Neural progenitor cell (in vitro differentiated cells): Measurements from ENCODE around the gene NUDT7. TPM values are rescaled to one million over a fixed set of nuclear protein-coding genes. Genes with fewer than 3 reads are reported as not detected.

Experiments
- DNase-seq: peaks from one replicate; pipeline ENCODE4 v3.0.0-alpha.2; 2016; ENCODE audit warnings: low spot score
- H2AFZ ChIP-seq: fragments of 200-600 bp; sonication (generic); replicated peaks from 2 replicates; pipeline ENCODE4 v1.6.1; 2016; ENCODE audit warnings: antibody characterized with exemption
- H3F3A ChIP-seq: fragments of 200-600 bp; sonication (generic); 2 replicates; pipeline ENCODE4 v1.6.1; 2016; ENCODE audit warnings: antibody characterized with exemption, low read depth
- H3K27ac ChIP-seq: fragments of 200-600 bp; sonication (generic); 2 replicates; pipeline ENCODE4 v1.5.1; 2016; ENCODE audit warnings: mild to moderate bottlenecking
- H3K27me3 ChIP-seq: fragments of 200-600 bp; sonication (generic); 2 replicates; pipeline ENCODE4 v1.6.1; 2016; ENCODE audit warnings: mild to moderate bottlenecking, moderate library complexity
- H3K36me3 ChIP-seq: fragments of 200-600 bp; sonication (generic); 2 replicates; pipeline ENCODE4 v1.5.1; 2016
- H3K4me1 ChIP-seq: fragments of 200-600 bp; sonication (generic); 2 replicates; pipeline ENCODE4 v1.6.1; 2016; ENCODE audit warnings: mixed run types
- H3K4me2 ChIP-seq: fragments of 200-600 bp; sonication (generic); 2 replicates; pipeline ENCODE4 v1.6.1; 2016
- H3K4me3 ChIP-seq: fragments of 200-600 bp; sonication (generic); 2 replicates; pipeline ENCODE4 v1.5.1; 2016
- H3K79me2 ChIP-seq: fragments of 200-600 bp; sonication (generic); 2 replicates; pipeline ENCODE4 v1.6.1; 2016; ENCODE audit warnings: low read depth
- H3K9ac ChIP-seq: fragments of 200-600 bp; sonication (generic); 2 replicates; pipeline ENCODE4 v1.6.1; 2016
- H3K9me3 ChIP-seq: fragments of 200-600 bp; sonication (generic); 2 replicates; pipeline ENCODE4 v1.5.1; 2016; ENCODE audit warnings: low read depth
- H4K20me1 ChIP-seq: fragments of 200-600 bp; sonication (generic); 2 replicates; pipeline ENCODE4 v1.6.1; 2016; ENCODE audit warnings: low read depth
- H3K27ac Mint-ChIP-seq: 3 replicates; pipeline ENCODE4 v1.8.0; 2021; ENCODE audit warnings: mixed read lengths
- H3K27me3 Mint-ChIP-seq: 2 replicates; pipeline ENCODE4 v1.8.0; 2022; ENCODE audit warnings: low read depth, mild to moderate bottlenecking, inconsistent platforms, moderate library complexity, mixed read lengths; ENCODE audit not compliant: insufficient read depth
- H3K36me3 Mint-ChIP-seq: 3 replicates; pipeline ENCODE4 v1.8.0; 2021; ENCODE audit warnings: mixed read lengths
- H3K4me1 Mint-ChIP-seq: 3 replicates; pipeline ENCODE4 v1.8.0; 2021; ENCODE audit warnings: mixed read lengths
- H3K4me3 Mint-ChIP-seq: 3 replicates; pipeline ENCODE4 v1.8.0; 2021; ENCODE audit warnings: mild to moderate bottlenecking, moderate library complexity, mixed read lengths
- H3K9me3 Mint-ChIP-seq: 3 replicates; pipeline ENCODE4 v1.8.0; 2020; ENCODE audit warnings: mixed read lengths
- EZH2 ChIP-seq: fragments of 200-600 bp; sonication (generic); IDR thresholded peaks from 2 replicates; pipeline ENCODE4 v1.6.1; 2017; ENCODE audit warnings: antibody characterized with exemption, mild to moderate bottlenecking, moderate library complexity
- EZH2phosphoT487 ChIP-seq: fragments of 200-600 bp; sonication (generic); IDR thresholded peaks from 2 replicates; pipeline ENCODE4 v1.6.1; 2017; ENCODE audit warnings: antibody characterized with exemption
- total RNA-seq: library from RNA; depleted of rRNA; stranded (reverse); fragments of >200 nt; gene quantifications from 2 replicates; pipeline ENCODE4 v1.2.3, GENCODE V29; 2015; ENCODE audit warnings: low replicate concordance
- TF ChIP-seq, protein P1 (sequence below): fragments of 200-600 bp; sonication (generic); IDR thresholded peaks from 2 replicates; pipeline ENCODE4 v1.5.1; 2017; ENCODE audit warnings: antibody characterized with exemption, mild to moderate bottlenecking

The NUDT7 gene
- total RNA-seq, 1 donor from 2014 or later = 10.8 TPM

DNA sequence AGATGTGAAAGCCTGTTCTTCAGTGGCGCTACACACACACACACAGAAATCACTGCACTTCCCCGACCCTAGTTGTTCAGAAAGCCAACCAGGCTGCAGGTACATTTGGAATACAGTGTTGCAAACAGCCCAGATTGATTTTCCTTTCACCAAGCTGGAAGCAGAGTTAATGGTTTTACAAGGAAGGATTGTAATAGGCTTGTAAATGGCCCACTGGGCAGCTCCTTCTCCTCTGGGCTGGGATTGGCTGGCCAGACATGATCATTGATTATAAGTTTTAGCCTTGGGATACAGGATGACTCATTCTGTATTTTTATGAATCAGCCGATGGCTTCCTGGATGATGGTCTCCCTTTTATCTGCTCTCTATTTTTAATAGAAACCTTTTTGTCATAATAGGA, 68.6 kb downstream of the NUDT7 start:
- Mint-ChIP-seq H3K4me1 (peaks cover 36% of the 10 kb centered on the region), H3K27me3 (peaks cover 7% of the 10 kb centered on the region), H3K4me3 (peak overlapping the region; percentile 98), H3K36me3 (peaks cover 20% of the 10 kb centered on the region), H3K9me3 (no peaks in the 10 kb centered on the region), H3K27ac (no peak overlapping the region)
- Histone ChIP-seq H2AFZ (no peak overlapping the region), H3F3A (peaks cover 6% of the 10 kb centered on the region), H3K79me2 (peaks cover 71% of the 10 kb centered on the region), H3K4me2 (peak overlapping the region; percentile 85), H3K4me3 (peak overlapping the region; percentile 90), H3K9me3 (no peaks in the 10 kb centered on the region), H3K27me3 (peaks cover 32% of the 10 kb centered on the region), H3K27ac (no peak overlapping the region), H3K9ac (no peak overlapping the region), H3K4me1 (peaks cover 15% of the 10 kb centered on the region), H3K36me3 (no peaks in the 10 kb centered on the region), H4K20me1 (peaks cover 31% of the 10 kb centered on the region)
- no peak for TF ChIP-seq EZH2phosphoT487
- no peak for TF ChIP-seq EZH2
- TF ChIP-seq, protein P1, sequence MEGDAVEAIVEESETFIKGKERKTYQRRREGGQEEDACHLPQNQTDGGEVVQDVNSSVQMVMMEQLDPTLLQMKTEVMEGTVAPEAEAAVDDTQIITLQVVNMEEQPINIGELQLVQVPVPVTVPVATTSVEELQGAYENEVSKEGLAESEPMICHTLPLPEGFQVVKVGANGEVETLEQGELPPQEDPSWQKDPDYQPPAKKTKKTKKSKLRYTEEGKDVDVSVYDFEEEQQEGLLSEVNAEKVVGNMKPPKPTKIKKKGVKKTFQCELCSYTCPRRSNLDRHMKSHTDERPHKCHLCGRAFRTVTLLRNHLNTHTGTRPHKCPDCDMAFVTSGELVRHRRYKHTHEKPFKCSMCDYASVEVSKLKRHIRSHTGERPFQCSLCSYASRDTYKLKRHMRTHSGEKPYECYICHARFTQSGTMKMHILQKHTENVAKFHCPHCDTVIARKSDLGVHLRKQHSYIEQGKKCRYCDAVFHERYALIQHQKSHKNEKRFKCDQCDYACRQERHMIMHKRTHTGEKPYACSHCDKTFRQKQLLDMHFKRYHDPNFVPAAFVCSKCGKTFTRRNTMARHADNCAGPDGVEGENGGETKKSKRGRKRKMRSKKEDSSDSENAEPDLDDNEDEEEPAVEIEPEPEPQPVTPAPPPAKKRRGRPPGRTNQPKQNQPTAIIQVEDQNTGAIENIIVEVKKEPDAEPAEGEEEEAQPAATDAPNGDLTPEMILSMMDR = no peak
- no peak for DNase-seq

Other genes starting within 250 kb of the NUDT7 start
- gene VAT1L, start 66.0 kb downstream of the NUDT7 start, total RNA-seq = 43.2 and 43.8 TPM in 2 replicates